ENCODE measurements around the gene CMTM3.

DNA sequence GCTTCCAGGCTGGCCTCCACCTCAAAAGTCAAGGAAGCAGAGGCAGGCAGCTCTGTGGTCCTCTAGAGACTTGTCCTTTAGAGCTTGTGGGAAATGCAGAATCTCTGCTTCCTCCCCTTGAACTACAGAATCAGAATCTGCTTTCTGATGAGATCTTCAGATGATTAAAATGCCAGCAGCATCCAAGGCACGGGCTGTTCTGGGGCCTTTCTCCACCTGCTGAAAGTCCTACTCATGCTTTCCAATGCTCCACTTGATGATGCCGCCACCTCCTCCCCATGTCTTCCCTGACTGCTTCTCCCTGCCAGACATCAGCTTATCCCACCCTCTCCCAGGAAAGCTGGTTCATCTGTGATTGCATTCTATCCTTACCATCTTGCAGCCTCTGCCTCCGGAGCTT, 33.3 kb downstream of the CMTM3 start:
- TF ChIP-seq, protein P1, sequence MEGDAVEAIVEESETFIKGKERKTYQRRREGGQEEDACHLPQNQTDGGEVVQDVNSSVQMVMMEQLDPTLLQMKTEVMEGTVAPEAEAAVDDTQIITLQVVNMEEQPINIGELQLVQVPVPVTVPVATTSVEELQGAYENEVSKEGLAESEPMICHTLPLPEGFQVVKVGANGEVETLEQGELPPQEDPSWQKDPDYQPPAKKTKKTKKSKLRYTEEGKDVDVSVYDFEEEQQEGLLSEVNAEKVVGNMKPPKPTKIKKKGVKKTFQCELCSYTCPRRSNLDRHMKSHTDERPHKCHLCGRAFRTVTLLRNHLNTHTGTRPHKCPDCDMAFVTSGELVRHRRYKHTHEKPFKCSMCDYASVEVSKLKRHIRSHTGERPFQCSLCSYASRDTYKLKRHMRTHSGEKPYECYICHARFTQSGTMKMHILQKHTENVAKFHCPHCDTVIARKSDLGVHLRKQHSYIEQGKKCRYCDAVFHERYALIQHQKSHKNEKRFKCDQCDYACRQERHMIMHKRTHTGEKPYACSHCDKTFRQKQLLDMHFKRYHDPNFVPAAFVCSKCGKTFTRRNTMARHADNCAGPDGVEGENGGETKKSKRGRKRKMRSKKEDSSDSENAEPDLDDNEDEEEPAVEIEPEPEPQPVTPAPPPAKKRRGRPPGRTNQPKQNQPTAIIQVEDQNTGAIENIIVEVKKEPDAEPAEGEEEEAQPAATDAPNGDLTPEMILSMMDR (IDR thresholded peaks at IDR 0.05), result no peak
- no peak for TF ChIP-seq ZFX (IDR thresholded peaks at IDR 0.05; ENCODE audit: borderline replicate concordance)
